GM23338 (cell line): ENCODE data around the gene PDP2. TPM values are rescaled to one million over a fixed set of nuclear protein-coding genes. Genes with fewer than 3 reads are reported as not detected.

Experiments used
- ATAC-seq: fragments of 200-7000 bp; cut with Tn5 transposase; 3 replicates; pipeline ENCODE4 v1.9.1; 2020
- DNase-seq: peaks from one replicate; pipeline ENCODE4 v3.0.0-alpha.2; 2015; ENCODE audit warnings: low spot score
- H2AFZ ChIP-seq: fragments of 200-600 bp; sonication (generic); 2 replicates; pipeline ENCODE4 v1.8.0; 2016; ENCODE audit warnings: antibody characterized with exemption, mild to moderate bottlenecking, moderate library complexity
- H3F3A ChIP-seq: fragments of 200-600 bp; sonication (generic); replicated peaks from 2 replicates; pipeline ENCODE4 v1.8.0; 2017; ENCODE audit warnings: antibody characterized with exemption, mixed run types, low read depth
- H3K27ac ChIP-seq: fragments of 200-600 bp; sonication (generic); 2 replicates; pipeline ENCODE4 v1.6.1; 2016; ENCODE audit warnings: low read depth
- H3K27me3 ChIP-seq: fragments of 200-600 bp; sonication (generic); 2 replicates; pipeline ENCODE4 v1.8.0; 2016; ENCODE audit warnings: mild to moderate bottlenecking, mixed run types, moderate library complexity; ENCODE audit not compliant: insufficient read depth
- H3K36me3 ChIP-seq: fragments of 200-600 bp; sonication (generic); 2 replicates; pipeline ENCODE4 v1.8.0; 2016; ENCODE audit warnings: mild to moderate bottlenecking; ENCODE audit not compliant: insufficient read depth
- H3K4me1 ChIP-seq: fragments of 200-600 bp; sonication (generic); 2 replicates; pipeline ENCODE4 v1.8.0; 2016; ENCODE audit warnings: mild to moderate bottlenecking, moderate library complexity; ENCODE audit not compliant: insufficient read depth
- H3K4me2 ChIP-seq: fragments of 200-600 bp; sonication (generic); 2 replicates; pipeline ENCODE4 v1.7.1; 2017; ENCODE audit warnings: mixed run types
- H3K4me3 ChIP-seq: fragments of 200-600 bp; sonication (generic); 2 replicates; pipeline ENCODE4 v1.6.1; 2016; ENCODE audit warnings: mixed run types
- H3K79me2 ChIP-seq: fragments of 200-600 bp; sonication (generic); replicated peaks from 2 replicates; pipeline ENCODE4 v1.8.0; 2017; ENCODE audit warnings: mild to moderate bottlenecking; ENCODE audit not compliant: insufficient read depth
- H3K9me2 ChIP-seq: fragments of 200-600 bp; sonication (generic); 2 replicates; pipeline ENCODE4 v1.8.0; 2017; ENCODE audit not compliant: insufficient read depth
- H4K20me1 ChIP-seq: fragments of 200-600 bp; sonication (generic); replicated peaks from 2 replicates; pipeline ENCODE4 v1.8.0; 2017; ENCODE audit warnings: mild to moderate bottlenecking; ENCODE audit not compliant: insufficient read depth
- H3K27ac Mint-ChIP-seq: 2 replicates; pipeline ENCODE4 v1.8.0; 2020; ENCODE audit warnings: inconsistent platforms, mild to moderate bottlenecking, moderate library complexity, mixed read lengths
- H3K27me3 Mint-ChIP-seq: 3 replicates; pipeline ENCODE4 v1.8.0; 2022; ENCODE audit warnings: low read depth, mild to moderate bottlenecking, moderate library complexity, mixed read lengths, inconsistent platforms; ENCODE audit not compliant: insufficient read depth, poor library complexity
- H3K36me3 Mint-ChIP-seq: 3 replicates; pipeline ENCODE4 v1.8.0; 2021; ENCODE audit warnings: low read depth, mild to moderate bottlenecking, inconsistent platforms, moderate library complexity, mixed read lengths
- H3K4me1 Mint-ChIP-seq: 3 replicates; pipeline ENCODE4 v1.8.0; 2020; ENCODE audit warnings: mild to moderate bottlenecking, inconsistent platforms, mixed read lengths
- H3K4me3 Mint-ChIP-seq: 3 replicates; pipeline ENCODE4 v1.8.0; 2021; ENCODE audit warnings: moderate library complexity, mild to moderate bottlenecking, inconsistent platforms, mixed read lengths
- H3K9me3 Mint-ChIP-seq: 3 replicates; pipeline ENCODE4 v1.8.0; 2020; ENCODE audit warnings: moderate library complexity, mild to moderate bottlenecking, inconsistent platforms, mixed read lengths
- CREB1 ChIP-seq: fragments of 250-450 bp; sonication (Bioruptor Pico); IDR thresholded peaks from 2 replicates; pipeline ENCODE4 v1.5.0; 2020; ENCODE audit warnings: low read depth, mild to moderate bottlenecking, moderate library complexity
- EZH2 ChIP-seq: fragments of 200-600 bp; sonication (generic); IDR thresholded peaks from one replicate; pipeline ENCODE4 v1.8.0; 2017; ENCODE audit warnings: antibody characterized with exemption, mild to moderate bottlenecking, low read depth; ENCODE audit not compliant: unreplicated experiment
- EZH2phosphoT487 ChIP-seq: fragments of 200-600 bp; sonication (generic); IDR thresholded peaks from one replicate; pipeline ENCODE4 v1.8.1; 2018; ENCODE audit warnings: antibody characterized with exemption; ENCODE audit not compliant: unreplicated experiment
- JUNB ChIP-seq: IDR thresholded peaks from one replicate; pipeline ENCODE4 v1.6.1; 2016; ENCODE audit warnings: antibody characterized with exemption; ENCODE audit not compliant: unreplicated experiment
- NANOG ChIP-seq: IDR thresholded peaks from 2 replicates; pipeline ENCODE4 v1.6.1; 2016; ENCODE audit warnings: antibody characterized with exemption, borderline replicate concordance
- POLR2AphosphoS5 ChIP-seq: IDR thresholded peaks from 2 replicates; pipeline ENCODE4 v1.6.1; 2016; ENCODE audit warnings: antibody characterized with exemption, low read depth
- STAT1 ChIP-seq: IDR thresholded peaks from one replicate; pipeline ENCODE4 v1.6.1; 2016; ENCODE audit warnings: antibody characterized with exemption; ENCODE audit not compliant: unreplicated experiment
- ZNF114 ChIP-seq: fragments of 250-450 bp; sonication (Bioruptor Pico); IDR thresholded peaks from 2 replicates; pipeline ENCODE4 v1.5.0; 2020; ENCODE audit warnings: mild to moderate bottlenecking, moderate library complexity
- ZNF331 ChIP-seq: fragments of 250-450 bp; sonication (Bioruptor Pico); IDR thresholded peaks from 2 replicates; pipeline ENCODE4 v1.5.0; 2020; ENCODE audit warnings: low read depth, mild to moderate bottlenecking, moderate library complexity
- polyA plus RNA-seq: library from polyadenylated mRNA; unstranded; fragments of >200 nt; fragmentation: Nextera tagmentation; extraction: Ambion mirVana; gene quantifications from 2 replicates; pipeline ENCODE4 v1.2.1, GENCODE V29; 2016
- total RNA-seq: library from RNA; depleted of rRNA; stranded (reverse); fragments of >200 nt; shearing (Covaris generic); gene quantifications from 2 replicates; pipeline ENCODE4 v1.2.3, GENCODE V29; 2014
- TF ChIP-seq, protein P1 (sequence below): IDR thresholded peaks from one replicate; pipeline ENCODE4 v1.6.1; 2018; ENCODE audit warnings: antibody characterized with exemption; ENCODE audit not compliant: unreplicated experiment
- TF ChIP-seq, protein P2 (sequence below): IDR thresholded peaks from 2 replicates; pipeline ENCODE4 v1.6.1; 2016; ENCODE audit warnings: antibody characterized with exemption
- TF ChIP-seq, protein P3 (sequence below): fragments of 250-450 bp; sonication (Bioruptor Pico); IDR thresholded peaks from 2 replicates; pipeline ENCODE4 v1.5.0; 2020; ENCODE audit warnings: mild to moderate bottlenecking, moderate library complexity
- TF ChIP-seq, protein P4 (sequence below), 2 experiments: fragments of 200-600 bp in 1 of 2; sonication (generic) in 1 of 2; conservative IDR thresholded peaks; 2 replicates each; pipeline versions ENCODE4 v1.5.1 to v1.6.1; 2016 to 2017; ENCODE audit warnings: antibody characterized with exemption in 2 of 2, low read depth in 2 of 2, mild to moderate bottlenecking in 2 of 2, moderate library complexity in 1 of 2

PDP2 gene
- total and polyA plus RNA-seq, 2 experiments from 2014 or later: 9.0 to 23.2 TPM

DNA sequence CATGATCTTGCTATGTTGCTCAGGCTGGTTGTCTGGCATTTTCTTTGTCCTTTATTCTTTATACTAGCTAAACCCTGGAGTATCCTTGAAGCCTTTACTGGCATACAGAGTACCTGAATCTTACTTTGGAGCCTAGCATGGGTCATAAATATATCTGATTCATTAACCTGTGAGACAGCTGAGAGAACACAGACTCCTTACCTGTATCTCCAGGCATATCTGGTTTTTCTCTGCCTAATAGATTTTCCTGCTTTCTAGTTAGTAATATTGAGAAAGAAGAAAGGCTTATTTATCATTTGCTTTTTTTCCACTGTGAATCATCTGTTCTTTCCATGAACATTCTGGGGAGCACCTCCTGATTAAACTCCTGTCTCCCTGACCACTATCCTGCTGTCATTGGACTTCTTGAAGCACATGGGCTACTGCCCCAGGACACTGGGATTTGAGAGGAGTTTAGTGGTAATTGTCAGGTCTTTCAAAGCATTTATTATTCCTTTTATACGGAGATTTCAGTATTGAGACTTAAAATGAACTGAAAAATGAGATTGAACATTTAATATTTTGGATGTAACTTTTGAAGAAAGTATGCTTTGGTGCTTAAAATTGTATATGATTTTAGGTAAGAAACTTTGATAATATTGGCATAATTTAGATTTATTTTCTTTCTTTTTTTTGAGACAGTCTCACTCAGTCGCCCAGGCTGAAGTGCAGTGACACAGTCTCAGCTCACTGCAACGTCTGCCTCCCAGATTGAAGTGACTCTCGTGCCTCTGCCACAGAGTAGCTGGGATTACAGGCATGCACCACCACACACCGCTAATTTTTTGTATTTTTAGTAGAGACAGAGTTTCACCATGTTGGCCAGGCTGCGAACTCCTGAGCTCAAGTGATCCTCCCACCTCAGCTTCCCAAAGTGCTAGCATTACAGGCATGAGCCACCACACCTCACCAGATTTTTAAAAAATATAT is 8.6 kb downstream of the PDP2 start:
- peaks cover 9% of the 10 kb centered on the region; the same call in 1 of the 2 replicates for H4K20me1 ChIP-seq
- H3K4me2 ChIP-seq: no peak overlapping the region
- H3K9me3 Mint-ChIP-seq: no peaks in the 10 kb centered on the region
- H3F3A ChIP-seq: no peaks in the 10 kb centered on the region
- no peak overlapping the region for H3K4me3 Mint-ChIP-seq
- no peaks in the 10 kb centered on the region; the same call in 1 of the 2 replicates for H3K4me1 ChIP-seq
- H3K36me3 ChIP-seq: peaks cover 11% of the 10 kb centered on the region; the same call in 1 of the 2 replicates
- H3K9me2 ChIP-seq: no peaks in the 10 kb centered on the region
- peaks cover 46% of the 10 kb centered on the region for H3K36me3 Mint-ChIP-seq
- TF ChIP-seq POLR2AphosphoS5 (no peak), ZNF331 (CRISPR knock-in tag) (no peak), EZH2phosphoT487 (no peak), JUNB (no peak), EZH2 (no peak), NANOG (no peak), CREB1 (CRISPR knock-in tag) (no peak), ZNF114 (no peak), STAT1 (no peak)
- TF ChIP-seq, protein P1, sequence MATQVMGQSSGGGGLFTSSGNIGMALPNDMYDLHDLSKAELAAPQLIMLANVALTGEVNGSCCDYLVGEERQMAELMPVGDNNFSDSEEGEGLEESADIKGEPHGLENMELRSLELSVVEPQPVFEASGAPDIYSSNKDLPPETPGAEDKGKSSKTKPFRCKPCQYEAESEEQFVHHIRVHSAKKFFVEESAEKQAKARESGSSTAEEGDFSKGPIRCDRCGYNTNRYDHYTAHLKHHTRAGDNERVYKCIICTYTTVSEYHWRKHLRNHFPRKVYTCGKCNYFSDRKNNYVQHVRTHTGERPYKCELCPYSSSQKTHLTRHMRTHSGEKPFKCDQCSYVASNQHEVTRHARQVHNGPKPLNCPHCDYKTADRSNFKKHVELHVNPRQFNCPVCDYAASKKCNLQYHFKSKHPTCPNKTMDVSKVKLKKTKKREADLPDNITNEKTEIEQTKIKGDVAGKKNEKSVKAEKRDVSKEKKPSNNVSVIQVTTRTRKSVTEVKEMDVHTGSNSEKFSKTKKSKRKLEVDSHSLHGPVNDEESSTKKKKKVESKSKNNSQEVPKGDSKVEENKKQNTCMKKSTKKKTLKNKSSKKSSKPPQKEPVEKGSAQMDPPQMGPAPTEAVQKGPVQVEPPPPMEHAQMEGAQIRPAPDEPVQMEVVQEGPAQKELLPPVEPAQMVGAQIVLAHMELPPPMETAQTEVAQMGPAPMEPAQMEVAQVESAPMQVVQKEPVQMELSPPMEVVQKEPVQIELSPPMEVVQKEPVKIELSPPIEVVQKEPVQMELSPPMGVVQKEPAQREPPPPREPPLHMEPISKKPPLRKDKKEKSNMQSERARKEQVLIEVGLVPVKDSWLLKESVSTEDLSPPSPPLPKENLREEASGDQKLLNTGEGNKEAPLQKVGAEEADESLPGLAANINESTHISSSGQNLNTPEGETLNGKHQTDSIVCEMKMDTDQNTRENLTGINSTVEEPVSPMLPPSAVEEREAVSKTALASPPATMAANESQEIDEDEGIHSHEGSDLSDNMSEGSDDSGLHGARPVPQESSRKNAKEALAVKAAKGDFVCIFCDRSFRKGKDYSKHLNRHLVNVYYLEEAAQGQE: no peak
- TF ChIP-seq, protein P2, sequence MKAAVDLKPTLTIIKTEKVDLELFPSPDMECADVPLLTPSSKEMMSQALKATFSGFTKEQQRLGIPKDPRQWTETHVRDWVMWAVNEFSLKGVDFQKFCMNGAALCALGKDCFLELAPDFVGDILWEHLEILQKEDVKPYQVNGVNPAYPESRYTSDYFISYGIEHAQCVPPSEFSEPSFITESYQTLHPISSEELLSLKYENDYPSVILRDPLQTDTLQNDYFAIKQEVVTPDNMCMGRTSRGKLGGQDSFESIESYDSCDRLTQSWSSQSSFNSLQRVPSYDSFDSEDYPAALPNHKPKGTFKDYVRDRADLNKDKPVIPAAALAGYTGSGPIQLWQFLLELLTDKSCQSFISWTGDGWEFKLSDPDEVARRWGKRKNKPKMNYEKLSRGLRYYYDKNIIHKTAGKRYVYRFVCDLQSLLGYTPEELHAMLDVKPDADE: no peak
- TF ChIP-seq, protein P3, sequence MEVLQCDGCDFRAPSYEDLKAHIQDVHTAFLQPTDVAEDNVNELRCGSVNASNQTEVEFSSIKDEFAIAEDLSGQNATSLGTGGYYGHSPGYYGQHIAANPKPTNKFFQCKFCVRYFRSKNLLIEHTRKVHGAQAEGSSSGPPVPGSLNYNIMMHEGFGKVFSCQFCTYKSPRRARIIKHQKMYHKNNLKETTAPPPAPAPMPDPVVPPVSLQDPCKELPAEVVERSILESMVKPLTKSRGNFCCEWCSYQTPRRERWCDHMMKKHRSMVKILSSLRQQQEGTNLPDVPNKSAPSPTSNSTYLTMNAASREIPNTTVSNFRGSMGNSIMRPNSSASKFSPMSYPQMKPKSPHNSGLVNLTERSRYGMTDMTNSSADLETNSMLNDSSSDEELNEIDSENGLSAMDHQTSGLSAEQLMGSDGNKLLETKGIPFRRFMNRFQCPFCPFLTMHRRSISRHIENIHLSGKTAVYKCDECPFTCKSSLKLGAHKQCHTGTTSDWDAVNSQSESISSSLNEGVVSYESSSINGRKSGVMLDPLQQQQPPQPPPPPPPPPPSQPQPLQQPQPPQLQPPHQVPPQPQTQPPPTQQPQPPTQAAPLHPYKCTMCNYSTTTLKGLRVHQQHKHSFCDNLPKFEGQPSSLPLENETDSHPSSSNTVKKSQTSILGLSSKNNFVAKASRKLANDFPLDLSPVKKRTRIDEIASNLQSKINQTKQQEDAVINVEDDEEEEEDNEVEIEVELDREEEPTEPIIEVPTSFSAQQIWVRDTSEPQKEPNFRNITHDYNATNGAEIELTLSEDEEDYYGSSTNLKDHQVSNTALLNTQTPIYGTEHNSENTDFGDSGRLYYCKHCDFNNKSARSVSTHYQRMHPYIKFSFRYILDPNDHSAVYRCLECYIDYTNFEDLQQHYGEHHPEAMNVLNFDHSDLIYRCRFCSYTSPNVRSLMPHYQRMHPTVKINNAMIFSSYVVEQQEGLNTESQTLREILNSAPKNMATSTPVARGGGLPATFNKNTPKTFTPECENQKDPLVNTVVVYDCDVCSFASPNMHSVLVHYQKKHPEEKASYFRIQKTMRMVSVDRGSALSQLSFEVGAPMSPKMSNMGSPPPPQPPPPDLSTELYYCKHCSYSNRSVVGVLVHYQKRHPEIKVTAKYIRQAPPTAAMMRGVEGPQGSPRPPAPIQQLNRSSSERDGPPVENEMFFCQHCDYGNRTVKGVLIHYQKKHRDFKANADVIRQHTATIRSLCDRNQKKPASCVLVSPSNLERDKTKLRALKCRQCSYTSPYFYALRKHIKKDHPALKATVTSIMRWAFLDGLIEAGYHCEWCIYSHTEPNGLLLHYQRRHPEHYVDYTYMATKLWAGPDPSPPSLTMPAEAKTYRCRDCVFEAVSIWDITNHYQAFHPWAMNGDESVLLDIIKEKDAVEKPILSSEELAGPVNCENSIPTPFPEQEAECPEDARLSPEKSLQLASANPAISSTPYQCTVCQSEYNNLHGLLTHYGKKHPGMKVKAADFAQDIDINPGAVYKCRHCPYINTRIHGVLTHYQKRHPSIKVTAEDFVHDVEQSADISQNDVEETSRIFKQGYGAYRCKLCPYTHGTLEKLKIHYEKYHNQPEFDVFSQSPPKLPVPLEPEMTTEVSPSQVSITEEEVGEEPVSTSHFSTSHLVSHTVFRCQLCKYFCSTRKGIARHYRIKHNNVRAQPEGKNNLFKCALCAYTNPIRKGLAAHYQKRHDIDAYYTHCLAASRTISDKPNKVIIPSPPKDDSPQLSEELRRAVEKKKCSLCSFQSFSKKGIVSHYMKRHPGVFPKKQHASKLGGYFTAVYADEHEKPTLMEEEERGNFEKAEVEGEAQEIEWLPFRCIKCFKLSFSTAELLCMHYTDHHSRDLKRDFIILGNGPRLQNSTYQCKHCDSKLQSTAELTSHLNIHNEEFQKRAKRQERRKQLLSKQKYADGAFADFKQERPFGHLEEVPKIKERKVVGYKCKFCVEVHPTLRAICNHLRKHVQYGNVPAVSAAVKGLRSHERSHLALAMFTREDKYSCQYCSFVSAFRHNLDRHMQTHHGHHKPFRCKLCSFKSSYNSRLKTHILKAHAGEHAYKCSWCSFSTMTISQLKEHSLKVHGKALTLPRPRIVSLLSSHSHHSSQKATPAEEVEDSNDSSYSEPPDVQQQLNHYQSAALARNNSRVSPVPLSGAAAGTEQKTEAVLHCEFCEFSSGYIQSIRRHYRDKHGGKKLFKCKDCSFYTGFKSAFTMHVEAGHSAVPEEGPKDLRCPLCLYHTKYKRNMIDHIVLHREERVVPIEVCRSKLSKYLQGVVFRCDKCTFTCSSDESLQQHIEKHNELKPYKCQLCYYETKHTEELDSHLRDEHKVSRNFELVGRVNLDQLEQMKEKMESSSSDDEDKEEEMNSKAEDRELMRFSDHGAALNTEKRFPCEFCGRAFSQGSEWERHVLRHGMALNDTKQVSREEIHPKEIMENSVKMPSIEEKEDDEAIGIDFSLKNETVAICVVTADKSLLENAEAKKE (CRISPR knock-in tag): no peak
- TF ChIP-seq, protein P4, sequence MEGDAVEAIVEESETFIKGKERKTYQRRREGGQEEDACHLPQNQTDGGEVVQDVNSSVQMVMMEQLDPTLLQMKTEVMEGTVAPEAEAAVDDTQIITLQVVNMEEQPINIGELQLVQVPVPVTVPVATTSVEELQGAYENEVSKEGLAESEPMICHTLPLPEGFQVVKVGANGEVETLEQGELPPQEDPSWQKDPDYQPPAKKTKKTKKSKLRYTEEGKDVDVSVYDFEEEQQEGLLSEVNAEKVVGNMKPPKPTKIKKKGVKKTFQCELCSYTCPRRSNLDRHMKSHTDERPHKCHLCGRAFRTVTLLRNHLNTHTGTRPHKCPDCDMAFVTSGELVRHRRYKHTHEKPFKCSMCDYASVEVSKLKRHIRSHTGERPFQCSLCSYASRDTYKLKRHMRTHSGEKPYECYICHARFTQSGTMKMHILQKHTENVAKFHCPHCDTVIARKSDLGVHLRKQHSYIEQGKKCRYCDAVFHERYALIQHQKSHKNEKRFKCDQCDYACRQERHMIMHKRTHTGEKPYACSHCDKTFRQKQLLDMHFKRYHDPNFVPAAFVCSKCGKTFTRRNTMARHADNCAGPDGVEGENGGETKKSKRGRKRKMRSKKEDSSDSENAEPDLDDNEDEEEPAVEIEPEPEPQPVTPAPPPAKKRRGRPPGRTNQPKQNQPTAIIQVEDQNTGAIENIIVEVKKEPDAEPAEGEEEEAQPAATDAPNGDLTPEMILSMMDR (conservative IDR thresholded peaks at IDR 0.05; ENCODE audit: low read depth in 2 of 2): no peak
- H3K4me3 ChIP-seq: no peak overlapping the region
- DNase-seq: no peak
- H3K27ac Mint-ChIP-seq: no peak overlapping the region
- peaks cover 14% of the 10 kb centered on the region; the same call in 1 of the 2 replicates for H3K79me2 ChIP-seq
- H3K4me1 Mint-ChIP-seq: peaks cover 7% of the 10 kb centered on the region; the same call in 2 of the 3 replicates
- no peak overlapping the region for H2AFZ ChIP-seq
- ATAC-seq: no peak
- no peak overlapping the region for H3K27ac ChIP-seq
- no peaks in the 10 kb centered on the region for H3K27me3 ChIP-seq
- H3K27me3 Mint-ChIP-seq: peaks cover 2% of the 10 kb centered on the region
